ENCODE data around the gene SERPINB3. TPM values are rescaled to one million over a fixed set of nuclear protein-coding genes. Genes with fewer than 3 reads are reported as not detected.

The SERPINB3 gene
- total RNA-seq, 4 donors from 2014 or later: not detected

DNA sequence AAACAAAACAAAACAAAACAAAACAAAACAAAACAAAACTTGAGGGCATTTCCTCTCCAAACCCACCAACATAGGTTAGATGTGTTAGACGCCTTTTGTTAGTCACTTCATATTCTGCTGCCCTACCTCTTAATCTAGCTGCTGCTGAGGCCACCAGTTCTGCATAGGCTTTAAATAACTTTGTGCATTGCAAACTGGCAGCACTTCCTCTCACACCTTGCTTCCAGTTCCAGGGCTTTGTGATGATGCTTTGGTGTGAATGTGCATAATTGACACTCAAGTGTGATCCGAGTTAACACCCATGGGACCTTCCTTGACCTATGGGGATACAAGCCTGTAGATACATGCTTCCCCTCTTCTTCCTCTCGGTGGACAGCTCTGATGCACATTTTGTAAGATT is 38.8 kb upstream of the SERPINB3 start:
- no peaks in the 10 kb centered on the region for H3K4me1 ChIP-seq
- no peak for DNase-seq
- TF ChIP-seq, protein P1, sequence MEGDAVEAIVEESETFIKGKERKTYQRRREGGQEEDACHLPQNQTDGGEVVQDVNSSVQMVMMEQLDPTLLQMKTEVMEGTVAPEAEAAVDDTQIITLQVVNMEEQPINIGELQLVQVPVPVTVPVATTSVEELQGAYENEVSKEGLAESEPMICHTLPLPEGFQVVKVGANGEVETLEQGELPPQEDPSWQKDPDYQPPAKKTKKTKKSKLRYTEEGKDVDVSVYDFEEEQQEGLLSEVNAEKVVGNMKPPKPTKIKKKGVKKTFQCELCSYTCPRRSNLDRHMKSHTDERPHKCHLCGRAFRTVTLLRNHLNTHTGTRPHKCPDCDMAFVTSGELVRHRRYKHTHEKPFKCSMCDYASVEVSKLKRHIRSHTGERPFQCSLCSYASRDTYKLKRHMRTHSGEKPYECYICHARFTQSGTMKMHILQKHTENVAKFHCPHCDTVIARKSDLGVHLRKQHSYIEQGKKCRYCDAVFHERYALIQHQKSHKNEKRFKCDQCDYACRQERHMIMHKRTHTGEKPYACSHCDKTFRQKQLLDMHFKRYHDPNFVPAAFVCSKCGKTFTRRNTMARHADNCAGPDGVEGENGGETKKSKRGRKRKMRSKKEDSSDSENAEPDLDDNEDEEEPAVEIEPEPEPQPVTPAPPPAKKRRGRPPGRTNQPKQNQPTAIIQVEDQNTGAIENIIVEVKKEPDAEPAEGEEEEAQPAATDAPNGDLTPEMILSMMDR (IDR thresholded peaks at IDR 0.05): no peak
- TF ChIP-seq POLR2A (IDR thresholded peaks at IDR 0.05): no peak

GRCh38 chr18:63697097-63697660 is 35.5 kb upstream of the SERPINB3 start:
- no peak for DNase-seq
- H3K4me3 ChIP-seq: no peak overlapping the region

More for the DNA sequence above, 38.8 kb upstream of the SERPINB3 start:
- Histone ChIP-seq H3K27me3 (no peaks in the 10 kb centered on the region), H3K36me3 (no peaks in the 10 kb centered on the region), H3K4me3 (no peak overlapping the region), H3K27ac (no peak overlapping the region), H3K9me3 (no peaks in the 10 kb centered on the region)
- intact Hi-C loops (cut with DNase I; ENCODE audit: low total_unique reads): no loop called here

DNA sequence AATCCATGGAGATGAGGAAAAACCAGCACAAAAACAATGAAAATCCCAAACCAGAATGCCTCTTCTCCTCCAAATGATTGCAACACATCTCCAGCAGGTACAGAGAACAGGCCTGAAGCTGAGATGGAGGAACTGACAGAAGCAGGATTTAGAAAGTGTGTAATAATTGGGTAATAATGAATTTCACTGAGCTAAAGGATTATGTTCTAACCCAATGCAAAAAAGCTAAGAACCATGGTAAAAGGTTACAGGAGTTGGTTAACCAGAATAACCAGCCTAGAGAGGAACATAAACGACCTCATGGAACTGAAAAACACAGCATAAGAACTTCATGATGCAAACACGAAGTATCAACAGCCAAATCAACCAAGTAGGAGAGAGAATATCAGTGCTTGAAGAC is 27.4 kb upstream of the SERPINB3 start:
- Histone ChIP-seq H3K27me3 (no peaks in the 10 kb centered on the region), H3K4me3 (no peak overlapping the region), H3K4me1 (no peaks in the 10 kb centered on the region), H3K27ac (no peak overlapping the region), H3K36me3 (no peaks in the 10 kb centered on the region), H3K9me3 (no peaks in the 10 kb centered on the region)
- intact Hi-C loops (cut with DNase I; ENCODE audit: low total_unique reads): no loop called here
- TF ChIP-seq POLR2A (IDR thresholded peaks at IDR 0.05): no peak
- TF ChIP-seq, protein P1 (IDR thresholded peaks at IDR 0.05): no peak
- DNase-seq: no peak

More at GRCh38 chr18:63697097-63697660, 35.5 kb upstream of the SERPINB3 start:
- Histone ChIP-seq H3K27ac (no peak overlapping the region), H3K4me1 (no peaks in the 10 kb centered on the region), H3K36me3 (no peaks in the 10 kb centered on the region), H3K9me3 (no peaks in the 10 kb centered on the region), H3K27me3 (no peaks in the 10 kb centered on the region)
- intact Hi-C loops (cut with DNase I; ENCODE audit: low total_unique reads): no loop called here
- TF ChIP-seq, protein P1 (IDR thresholded peaks at IDR 0.05): no peak
- no peak for TF ChIP-seq POLR2A (IDR thresholded peaks at IDR 0.05)

DNA sequence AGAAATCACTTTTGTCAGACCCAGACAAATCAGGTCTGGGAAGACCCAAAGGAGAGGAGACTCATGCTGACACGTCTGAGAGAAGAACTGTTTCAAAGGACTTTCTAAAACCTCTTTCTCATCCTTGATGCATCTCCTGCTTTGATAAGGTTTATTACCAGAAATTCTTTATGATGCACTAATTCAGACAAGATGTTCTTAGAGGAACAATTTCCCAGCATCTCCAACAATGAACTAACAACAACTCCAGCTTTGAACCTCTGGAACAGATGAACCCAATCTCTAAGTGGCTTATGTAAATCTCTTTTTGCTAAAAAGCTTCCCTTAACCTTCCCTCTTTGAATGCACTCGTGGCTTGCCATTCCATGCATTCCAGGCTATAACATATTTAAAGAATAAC is 25.2 kb upstream of the SERPINB3 start:
- intact Hi-C loops (cut with DNase I; ENCODE audit: low total_unique reads): no loop called here
- H3K4me1 ChIP-seq: no peaks in the 10 kb centered on the region
- H3K4me3 ChIP-seq: no peak overlapping the region
- H3K27me3 ChIP-seq: no peaks in the 10 kb centered on the region
- DNase-seq: no peak
- H3K36me3 ChIP-seq: no peaks in the 10 kb centered on the region
- H3K27ac ChIP-seq: no peak overlapping the region
- no peak for TF ChIP-seq POLR2A (IDR thresholded peaks at IDR 0.05)
- TF ChIP-seq, protein P1 (IDR thresholded peaks at IDR 0.05): no peak
- no peaks in the 10 kb centered on the region for H3K9me3 ChIP-seq

DNA sequence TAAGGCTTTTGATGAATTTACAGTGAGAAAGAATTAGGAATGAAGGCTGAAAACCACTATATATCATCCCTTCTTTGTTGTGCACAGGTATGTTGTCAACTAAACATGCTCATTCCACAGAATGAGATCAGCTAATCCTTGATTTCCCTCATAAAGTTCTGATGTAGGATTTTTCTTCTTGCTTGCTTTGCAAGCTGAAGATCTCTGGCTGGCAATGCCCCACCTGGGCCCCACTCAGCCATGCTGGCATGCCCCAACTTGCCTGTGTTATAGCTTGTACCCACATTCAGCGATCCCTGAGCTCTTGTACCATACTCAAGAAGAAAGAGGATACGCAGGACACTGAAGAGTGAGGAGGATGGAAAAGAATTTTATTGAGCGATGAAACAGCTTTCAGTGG is 23.0 kb upstream of the SERPINB3 start:
- no peaks in the 10 kb centered on the region for H3K36me3 ChIP-seq
- intact Hi-C loops (cut with DNase I; ENCODE audit: low total_unique reads): no loop called here
- TF ChIP-seq, protein P1 (IDR thresholded peaks at IDR 0.05): no peak
- no peak for TF ChIP-seq POLR2A (IDR thresholded peaks at IDR 0.05)

More for the DNA sequence above, 23.0 kb upstream of the SERPINB3 start:
- no peak overlapping the region for H3K4me3 ChIP-seq
- H3K4me1 ChIP-seq: no peaks in the 10 kb centered on the region
- H3K27ac ChIP-seq: no peak overlapping the region
- H3K27me3 ChIP-seq: no peaks in the 10 kb centered on the region
- H3K9me3 ChIP-seq: no peaks in the 10 kb centered on the region
- DNase-seq: no peak
